Testis (tissue), 3 donors: Measurements from ENCODE around the gene CHRDL1. TPM values are rescaled to one million over a fixed set of nuclear protein-coding genes. Genes with fewer than 3 reads are reported as not detected.

Experiments used
- DNase-seq: peaks from one replicate; pipeline ENCODE4 v3.0.0-alpha.2; 2019
- H3K27ac ChIP-seq, 2 donors: fragments of 200-600 bp; sonication (generic); one replicate each; pipeline ENCODE4 v1.5.1; 2019
- H3K27me3 ChIP-seq: fragments of 200-600 bp; sonication (generic); one replicate; pipeline ENCODE4 v1.5.1; 2019
- H3K36me3 ChIP-seq: fragments of 200-600 bp; sonication (generic); one replicate; pipeline ENCODE4 v1.5.1; 2017; ENCODE audit warnings: low read depth; ENCODE audit errors: missing control alignments
- H3K4me1 ChIP-seq: fragments of 200-600 bp; sonication (generic); one replicate; pipeline ENCODE4 v1.5.1; 2019
- H3K4me3 ChIP-seq, 2 donors: fragments of 200-600 bp; sonication (generic); one replicate each; pipeline ENCODE4 v1.5.1; 2017 to 2019
- H3K9me3 ChIP-seq: fragments of 200-600 bp; sonication (generic); one replicate; pipeline ENCODE4 v1.5.1; 2017
- CTCF ChIP-seq, 3 experiments: fragments of 450-650 bp in 2 of 3; fragments of 200-600 bp in 1 of 3; sonication (generic) in 1 of 3; IDR thresholded peaks; one replicate each; pipeline ENCODE4 v1.5.1; 2016 to 2019; ENCODE audit warnings: antibody characterized with exemption in 3 of 3, mild to moderate bottlenecking in 2 of 3, moderate library complexity in 1 of 3
- POLR2A ChIP-seq: fragments of 450-650 bp; IDR thresholded peaks from one replicate; pipeline ENCODE4 v1.6.1; 2017; ENCODE audit warnings: antibody characterized with exemption, mild to moderate bottlenecking, moderate library complexity
- WGBS, 2 donors: methylation state at CpG; one replicate each; pipeline ENCODE4 v1.1.5; 2018; 5-methylcytosine and 5-hydroxymethylcytosine counted together
- intact Hi-C: fragments of 100-400 bp; cut with DNase I; formaldehyde crosslinking; loops from one replicate; pipeline ENCODE4 v1.15.1; 2023; ENCODE audit warnings: low total_unique reads
- polyA plus RNA-seq: library from polyadenylated mRNA; stranded (reverse); fragments of 350-450 nt; fragmentation: Illumina TruSeq; extraction: RNeasy Lipid Tissue Mini Kit (QIAGEN cat#74804); gene quantifications from one replicate; pipeline ENCODE4 v1.2.3, GENCODE V29; 2014; ENCODE audit warnings: low read depth, low replicate concordance; ENCODE audit not compliant: insufficient read depth
- total RNA-seq, 2 donors: library from RNA; depleted of rRNA; stranded (reverse); fragments of >200 nt; gene quantifications; one replicate each; pipeline ENCODE4 v1.2.3, GENCODE V29; 2016

The CHRDL1 gene
- total and polyA plus RNA-seq, 3 donors from 2014 or later, result 3.4 to 40.5 (median 8.4) TPM

- Histone ChIP-seq H3K4me3 (no peak overlapping the region), H3K27ac (no peak overlapping the region), H3K36me3 (no peaks in the 10 kb centered on the region), H3K9me3 (no peaks in the 10 kb centered on the region), H3K4me1 (no peaks in the 10 kb centered on the region), H3K27me3 (no peaks in the 10 kb centered on the region)
- DNase-seq, result no peak
- TF ChIP-seq POLR2A (no peak), CTCF (IDR thresholded peaks at IDR 0.05) (no peak)
- WGBS, 2 donors, result 84 to 89% methylated on average over 3 of the region's 3 CpGs
- intact Hi-C loops, result no loop called here
These were observed 7.9 kb upstream of the CHRDL1 start for GRCh38 chrX:110803506-110803905.

- no peaks in the 10 kb centered on the region for H3K27me3 ChIP-seq
- no peak for TF ChIP-seq CTCF (IDR thresholded peaks at IDR 0.05)
- no peak for TF ChIP-seq POLR2A
- no peak overlapping the region for H3K27ac ChIP-seq
- DNase-seq, result no peak
- no peaks in the 10 kb centered on the region for H3K36me3 ChIP-seq
- intact Hi-C loops, result no loop called here
- no peaks in the 10 kb centered on the region for H3K4me1 ChIP-seq
- WGBS, 2 donors, result 22 to 50% methylated on average over 2 to 4 of the region's 5 CpGs
- H3K9me3 ChIP-seq, result no peaks in the 10 kb centered on the region
- peak overlapping the region in 1 of 2 donors; percentile 56 for H3K4me3 ChIP-seq
These were observed 735 bp upstream of the CHRDL1 start for GRCh38 chrX:110796407-110796697.

GRCh38 chrX:110794601-110795000, 1.0 kb downstream of the CHRDL1 start:
- intact Hi-C loops, result no loop called here
- TF ChIP-seq CTCF (IDR thresholded peaks at IDR 0.05) (no peak), POLR2A (no peak)
- Histone ChIP-seq H3K4me1 (no peaks in the 10 kb centered on the region), H3K4me3 (no peak overlapping the region), H3K27ac (no peak overlapping the region), H3K27me3 (no peaks in the 10 kb centered on the region), H3K9me3 (no peaks in the 10 kb centered on the region), H3K36me3 (no peaks in the 10 kb centered on the region)
- 67 to 71% methylated on average over 1 to 3 of the region's 3 CpGs for WGBS, 2 donors
- DNase-seq, result no peak

GRCh38 chrX:110791071-110791470, 4.5 kb downstream of the CHRDL1 start:
- no peak for TF ChIP-seq POLR2A
- no peak for TF ChIP-seq CTCF (IDR thresholded peaks at IDR 0.05)
- no peak for DNase-seq
- H3K27me3 ChIP-seq, result no peaks in the 10 kb centered on the region
- no peaks in the 10 kb centered on the region for H3K36me3 ChIP-seq
- no peaks in the 10 kb centered on the region for H3K4me1 ChIP-seq
- intact Hi-C loops, result no loop called here
- WGBS, 2 donors, result 50 to 63% methylated on average over 5 of the region's 5 CpGs
- H3K9me3 ChIP-seq, result no peaks in the 10 kb centered on the region
- H3K4me3 ChIP-seq, result no peak overlapping the region
- no peak overlapping the region for H3K27ac ChIP-seq

GRCh38 chrX:110786486-110786885, 9.1 kb downstream of the CHRDL1 start:
- intact Hi-C loops, result no loop called here
- H3K4me3 ChIP-seq, result no peak overlapping the region
- H3K36me3 ChIP-seq, result no peaks in the 10 kb centered on the region
- no peak for TF ChIP-seq POLR2A
- TF ChIP-seq CTCF (IDR thresholded peaks at IDR 0.05), result no peak
- no peaks in the 10 kb centered on the region for H3K27me3 ChIP-seq
- no peak overlapping the region for H3K27ac ChIP-seq
- no peaks in the 10 kb centered on the region for H3K9me3 ChIP-seq
- 98 to 99% methylated on average over 4 of the region's 4 CpGs for WGBS, 2 donors
- no peak for DNase-seq
- H3K4me1 ChIP-seq, result no peaks in the 10 kb centered on the region
